ENCODE results near the gene CTPS2. TPM values are rescaled to one million over a fixed set of nuclear protein-coding genes. Genes with fewer than 3 reads are reported as not detected.

Gene CTPS2
- polyA plus RNA-seq, 4 donors, result 10.3 to 57.0 (median 29.9) TPM

DNA sequence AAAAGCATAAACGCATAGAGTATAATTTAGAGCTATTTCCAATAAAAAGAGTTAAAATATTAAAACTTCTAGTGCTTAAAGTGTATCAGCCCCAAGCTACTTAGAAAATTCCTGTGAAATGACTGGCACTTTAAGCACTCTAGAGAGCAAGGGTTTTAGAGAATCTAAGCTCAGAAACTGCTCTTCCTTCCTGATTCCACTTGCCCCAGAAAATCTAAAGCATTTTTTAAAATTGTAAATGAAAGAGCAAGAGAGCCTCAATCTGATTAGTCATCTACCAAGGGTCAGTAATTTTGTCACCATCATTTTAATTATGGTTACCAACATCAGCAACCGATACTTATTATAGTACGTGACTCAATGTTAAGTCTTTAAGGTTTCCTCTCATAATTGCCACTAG is 25.0 kb downstream of the CTPS2 start:
- Histone ChIP-seq H3K4me3 (ENCODE audit: low read depth in 1 of 3, low read length in 3 of 3) (no peak overlapping the region), H3K27me3 (ENCODE audit: control insufficient read depth in 3 of 3, insufficient read depth in 3 of 3, low read length in 3 of 3) (no peaks in the 10 kb centered on the region), H3K36me3 (ENCODE audit: control insufficient read depth in 3 of 3, insufficient read depth in 2 of 3, low read depth in 1 of 3, low read length in 3 of 3) (peaks cover 0 to 37% (median 2%) of the 10 kb centered on the region in 3 donors), H3K27ac (ENCODE audit: low read depth in 1 of 3, low read length in 2 of 3) (no peak overlapping the region), H3K9me3 (ENCODE audit: control insufficient read depth in 2 of 2, insufficient read depth in 1 of 2, low read depth in 1 of 2, low read length in 1 of 2) (no peaks in the 10 kb centered on the region), H3K4me1 (ENCODE audit: control insufficient read depth in 3 of 3, insufficient read depth in 2 of 3, low read depth in 1 of 3, low read length in 2 of 3) (no peaks in the 10 kb centered on the region)
- DNase-seq (no peak), FAIRE-seq (no peak)
- 89 to 97% (median 97%) methylated on average over 3 of the region's 3 CpGs for WGBS, 3 donors

- 88 to 93% (median 93%) methylated on average over 7 of the region's 7 CpGs for whole genome bisulfite sequencing, 3 donors
Measured at GRCh38 chrX:16683007-16683664, 29.3 kb downstream of the CTPS2 start.

DNA sequence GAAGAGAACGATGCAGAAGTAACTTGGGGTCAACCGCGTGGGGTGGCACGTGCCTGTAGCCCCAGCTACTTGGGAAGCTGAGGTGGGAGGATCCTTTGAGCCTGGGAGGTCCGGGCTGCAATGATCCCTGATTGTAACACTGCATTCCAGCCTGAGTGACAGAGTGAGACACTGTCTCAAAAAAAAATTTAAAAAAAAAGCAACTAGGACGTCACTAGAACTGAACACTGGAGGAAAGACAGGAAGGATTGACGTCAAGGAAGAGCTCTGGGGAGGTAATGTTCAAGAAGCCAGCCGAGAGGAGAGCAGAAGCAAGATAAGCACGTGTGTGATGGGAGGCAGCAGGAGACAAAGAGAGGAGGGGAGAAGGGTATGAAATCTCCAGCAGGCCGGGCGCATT is 33.8 kb downstream of the CTPS2 start:
- FAIRE-seq, result no peak
- 81 to 87% (median 85%) methylated on average over 9 to 11 of the region's 11 CpGs for WGBS, 3 donors

More at GRCh38 chrX:16683007-16683664, 29.3 kb downstream of the CTPS2 start:
- H3K27ac ChIP-seq (ENCODE audit: low read depth in 1 of 3, low read length in 2 of 3), result no peak overlapping the region
- H3K36me3 ChIP-seq (ENCODE audit: control insufficient read depth in 3 of 3, insufficient read depth in 2 of 3, low read depth in 1 of 3, low read length in 3 of 3), result peaks cover 2 to 44% (median 2%) of the 10 kb centered on the region in 3 donors
- H3K4me1 ChIP-seq (ENCODE audit: control insufficient read depth in 3 of 3, insufficient read depth in 2 of 3, low read depth in 1 of 3, low read length in 2 of 3), result no peaks in the 10 kb centered on the region
- no peaks in the 10 kb centered on the region for H3K9me3 ChIP-seq (ENCODE audit: control insufficient read depth in 2 of 2, insufficient read depth in 1 of 2, low read depth in 1 of 2, low read length in 1 of 2)
- H3K4me3 ChIP-seq (ENCODE audit: low read depth in 1 of 3, low read length in 3 of 3), result no peak overlapping the region
- FAIRE-seq, result no peak
- H3K27me3 ChIP-seq (ENCODE audit: control insufficient read depth in 3 of 3, insufficient read depth in 3 of 3, low read length in 3 of 3), result no peaks in the 10 kb centered on the region
- DNase-seq, result no peak

GRCh38 chrX:16671005-16671404 is 41.5 kb downstream of the CTPS2 start:
- Histone ChIP-seq H3K4me3 (ENCODE audit: low read depth in 1 of 3, low read length in 3 of 3) (no peak overlapping the region), H3K4me1 (ENCODE audit: control insufficient read depth in 3 of 3, insufficient read depth in 2 of 3, low read depth in 1 of 3, low read length in 2 of 3) (no peaks in the 10 kb centered on the region), H3K9me3 (ENCODE audit: control insufficient read depth in 2 of 2, insufficient read depth in 1 of 2, low read depth in 1 of 2, low read length in 1 of 2) (no peaks in the 10 kb centered on the region), H3K36me3 (ENCODE audit: control insufficient read depth in 3 of 3, insufficient read depth in 2 of 3, low read depth in 1 of 3, low read length in 3 of 3) (peaks cover 0 to 31% (median 2%) of the 10 kb centered on the region in 3 donors), H3K27me3 (ENCODE audit: control insufficient read depth in 3 of 3, insufficient read depth in 3 of 3, low read length in 3 of 3) (no peaks in the 10 kb centered on the region), H3K27ac (ENCODE audit: low read depth in 1 of 3, low read length in 2 of 3) (no peak overlapping the region)
- no peak for FAIRE-seq
- DNase-seq, result peak; percentile 30 to 39

More for the DNA sequence above, 33.8 kb downstream of the CTPS2 start:
- H3K4me1 ChIP-seq (ENCODE audit: control insufficient read depth in 3 of 3, insufficient read depth in 2 of 3, low read depth in 1 of 3, low read length in 2 of 3), result no peaks in the 10 kb centered on the region
- no peak for DNase-seq
- no peaks in the 10 kb centered on the region for H3K9me3 ChIP-seq (ENCODE audit: control insufficient read depth in 2 of 2, insufficient read depth in 1 of 2, low read depth in 1 of 2, low read length in 1 of 2)
- H3K27ac ChIP-seq (ENCODE audit: low read depth in 1 of 3, low read length in 2 of 3), result no peak overlapping the region
- peaks cover 0 to 33% (median 2%) of the 10 kb centered on the region in 3 donors for H3K36me3 ChIP-seq (ENCODE audit: control insufficient read depth in 3 of 3, insufficient read depth in 2 of 3, low read depth in 1 of 3, low read length in 3 of 3)
- no peaks in the 10 kb centered on the region for H3K27me3 ChIP-seq (ENCODE audit: control insufficient read depth in 3 of 3, insufficient read depth in 3 of 3, low read length in 3 of 3)
- H3K4me3 ChIP-seq (ENCODE audit: low read depth in 1 of 3, low read length in 3 of 3), result no peak overlapping the region

GRCh38 chrX:16666541-16666940 is 45.9 kb downstream of the CTPS2 start:
- no peak overlapping the region for H3K4me3 ChIP-seq (ENCODE audit: low read depth in 1 of 3, low read length in 3 of 3)
- no peak for DNase-seq
- peaks cover 0 to 23% (median 2%) of the 10 kb centered on the region in 3 donors for H3K36me3 ChIP-seq (ENCODE audit: control insufficient read depth in 3 of 3, insufficient read depth in 2 of 3, low read depth in 1 of 3, low read length in 3 of 3)
- no peaks in the 10 kb centered on the region for H3K27me3 ChIP-seq (ENCODE audit: control insufficient read depth in 3 of 3, insufficient read depth in 3 of 3, low read length in 3 of 3)
- WGBS, 3 donors, result 87 to 92% (median 90%) methylated on average over 4 of the region's 4 CpGs
- no peaks in the 10 kb centered on the region for H3K4me1 ChIP-seq (ENCODE audit: control insufficient read depth in 3 of 3, insufficient read depth in 2 of 3, low read depth in 1 of 3, low read length in 2 of 3)
- H3K9me3 ChIP-seq (ENCODE audit: control insufficient read depth in 2 of 2, insufficient read depth in 1 of 2, low read depth in 1 of 2, low read length in 1 of 2), result no peaks in the 10 kb centered on the region
- no peak for FAIRE-seq
- no peak overlapping the region for H3K27ac ChIP-seq (ENCODE audit: low read depth in 1 of 3, low read length in 2 of 3)

DNA sequence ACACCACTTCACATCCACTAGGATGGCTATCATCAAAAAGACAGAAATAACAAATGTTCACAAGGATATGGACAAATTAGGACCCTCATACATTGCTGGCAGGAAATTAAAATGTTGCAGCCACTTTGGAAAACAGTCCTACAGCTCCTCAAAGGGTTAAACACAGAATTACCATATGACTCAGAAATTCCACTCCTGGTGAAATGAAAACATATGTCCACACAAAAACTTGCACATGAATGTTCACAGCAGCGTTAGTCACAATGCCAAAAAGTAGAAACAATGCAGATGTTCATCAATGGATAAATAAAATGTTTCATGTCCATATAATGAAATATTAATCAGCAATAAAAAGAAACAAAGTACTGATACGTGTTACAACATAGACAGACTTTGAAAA is 47.4 kb downstream of the CTPS2 start:
- FAIRE-seq, result no peak

DNA sequence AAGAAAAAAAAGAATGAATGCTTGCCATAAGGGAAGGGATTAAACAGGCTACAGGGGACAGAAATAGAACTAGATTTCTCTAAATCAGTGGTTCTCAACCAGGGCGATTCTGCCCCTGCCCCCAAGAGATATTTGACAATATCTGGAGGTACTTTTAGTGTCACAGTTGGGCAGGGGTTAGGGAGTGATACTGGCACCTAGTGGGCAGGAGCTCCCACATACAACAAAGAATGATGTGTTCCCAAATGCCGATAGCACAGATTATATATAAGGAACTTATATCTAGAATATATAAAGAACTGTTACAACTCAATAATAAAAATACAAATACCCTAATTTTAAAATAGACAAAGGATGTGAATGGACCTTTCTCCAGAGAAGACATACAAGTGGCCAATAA is 47.8 kb downstream of the CTPS2 start:
- Histone ChIP-seq H3K36me3 (ENCODE audit: control insufficient read depth in 3 of 3, insufficient read depth in 2 of 3, low read depth in 1 of 3, low read length in 3 of 3) (peaks cover 0 to 21% (median 2%) of the 10 kb centered on the region in 3 donors), H3K4me1 (ENCODE audit: control insufficient read depth in 3 of 3, insufficient read depth in 2 of 3, low read depth in 1 of 3, low read length in 2 of 3) (no peaks in the 10 kb centered on the region), H3K27me3 (ENCODE audit: control insufficient read depth in 3 of 3, insufficient read depth in 3 of 3, low read length in 3 of 3) (no peaks in the 10 kb centered on the region), H3K27ac (ENCODE audit: low read depth in 1 of 3, low read length in 2 of 3) (no peak overlapping the region), H3K4me3 (ENCODE audit: low read depth in 1 of 3, low read length in 3 of 3) (no peak overlapping the region), H3K9me3 (ENCODE audit: control insufficient read depth in 2 of 2, insufficient read depth in 1 of 2, low read depth in 1 of 2, low read length in 1 of 2) (no peaks in the 10 kb centered on the region)
- FAIRE-seq, result no peak
- WGBS, 3 donors, result 80 to 84% (median 82%) methylated on average over 2 of the region's 2 CpGs
- no peak for DNase-seq

More for the DNA sequence above, 47.4 kb downstream of the CTPS2 start:
- Histone ChIP-seq H3K4me1 (ENCODE audit: control insufficient read depth in 3 of 3, insufficient read depth in 2 of 3, low read depth in 1 of 3, low read length in 2 of 3) (no peaks in the 10 kb centered on the region), H3K4me3 (ENCODE audit: low read depth in 1 of 3, low read length in 3 of 3) (no peak overlapping the region), H3K36me3 (ENCODE audit: control insufficient read depth in 3 of 3, insufficient read depth in 2 of 3, low read depth in 1 of 3, low read length in 3 of 3) (peaks cover 0 to 24% (median 2%) of the 10 kb centered on the region in 3 donors), H3K27me3 (ENCODE audit: control insufficient read depth in 3 of 3, insufficient read depth in 3 of 3, low read length in 3 of 3) (no peaks in the 10 kb centered on the region), H3K27ac (ENCODE audit: low read depth in 1 of 3, low read length in 2 of 3) (no peak overlapping the region), H3K9me3 (ENCODE audit: control insufficient read depth in 2 of 2, insufficient read depth in 1 of 2, low read depth in 1 of 2, low read length in 1 of 2) (no peaks in the 10 kb centered on the region)
- WGBS, 3 donors, result 45 to 54% (median 53%) methylated on average over 2 of the region's 2 CpGs
- no peak for DNase-seq

DNA sequence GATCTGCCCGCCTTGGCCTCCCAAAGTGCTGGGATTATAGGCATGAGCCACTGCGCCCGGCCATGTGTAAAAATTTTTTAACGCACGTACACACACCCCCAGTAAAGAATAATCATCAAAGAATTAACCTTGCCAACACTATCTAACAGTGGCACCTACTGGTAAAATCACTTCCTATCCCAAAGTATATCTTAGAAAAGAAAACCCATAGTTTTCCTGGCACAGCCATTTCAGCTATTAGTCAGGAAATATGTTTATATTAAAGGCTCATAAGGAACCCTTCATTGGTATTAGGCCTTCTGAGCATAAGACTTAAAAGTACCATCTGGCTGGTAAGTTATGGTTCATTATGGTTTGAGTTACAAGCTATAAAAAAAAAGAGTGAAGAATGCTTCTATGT is 48.4 kb downstream of the CTPS2 start:
- Histone ChIP-seq H3K9me3 (ENCODE audit: control insufficient read depth in 2 of 2, insufficient read depth in 1 of 2, low read depth in 1 of 2, low read length in 1 of 2) (no peaks in the 10 kb centered on the region), H3K27ac (ENCODE audit: low read depth in 1 of 3, low read length in 2 of 3) (no peak overlapping the region), H3K36me3 (ENCODE audit: control insufficient read depth in 3 of 3, insufficient read depth in 2 of 3, low read depth in 1 of 3, low read length in 3 of 3) (peaks cover 0 to 17% (median 2%) of the 10 kb centered on the region in 3 donors), H3K4me3 (ENCODE audit: low read depth in 1 of 3, low read length in 3 of 3) (no peak overlapping the region), H3K27me3 (ENCODE audit: control insufficient read depth in 3 of 3, insufficient read depth in 3 of 3, low read length in 3 of 3) (no peaks in the 10 kb centered on the region), H3K4me1 (ENCODE audit: control insufficient read depth in 3 of 3, insufficient read depth in 2 of 3, low read depth in 1 of 3, low read length in 2 of 3) (no peaks in the 10 kb centered on the region)
- WGBS, 3 donors, result 80 to 92% (median 86%) methylated on average over 5 of the region's 5 CpGs
- FAIRE-seq, result no peak
- no peak for DNase-seq

DNA sequence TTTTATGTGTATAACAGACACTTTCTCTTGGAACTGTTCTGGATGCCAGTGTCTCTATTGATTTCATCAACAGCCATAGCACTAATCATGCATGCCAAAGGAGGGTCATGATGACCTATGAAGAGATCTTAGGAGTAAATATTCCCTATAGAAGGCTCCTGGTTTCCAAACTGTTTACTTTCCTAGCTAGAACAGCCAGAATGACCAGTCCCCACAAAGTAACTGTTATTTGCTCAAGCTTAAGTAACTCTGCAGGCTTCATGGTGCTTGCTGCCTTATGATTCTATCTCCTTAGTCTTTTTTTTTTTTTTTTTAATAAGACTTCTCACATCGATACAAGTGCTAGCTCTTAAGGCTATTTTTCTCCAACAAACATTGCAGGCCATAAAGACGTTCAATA is 50.1 kb downstream of the CTPS2 start:
- H3K27ac ChIP-seq (ENCODE audit: low read depth in 1 of 3, low read length in 2 of 3), result no peak overlapping the region
- H3K36me3 ChIP-seq (ENCODE audit: control insufficient read depth in 3 of 3, insufficient read depth in 2 of 3, low read depth in 1 of 3, low read length in 3 of 3), result peaks cover 0 to 12% (median 0%) of the 10 kb centered on the region in 3 donors
- FAIRE-seq, result no peak
- no peak overlapping the region for H3K4me3 ChIP-seq (ENCODE audit: low read depth in 1 of 3, low read length in 3 of 3)
- no peaks in the 10 kb centered on the region for H3K27me3 ChIP-seq (ENCODE audit: control insufficient read depth in 3 of 3, insufficient read depth in 3 of 3, low read length in 3 of 3)
- 18 to 61% (median 25%) methylated on average over 2 of the region's 2 CpGs for WGBS, 3 donors
- DNase-seq, result no peak
- H3K4me1 ChIP-seq (ENCODE audit: control insufficient read depth in 3 of 3, insufficient read depth in 2 of 3, low read depth in 1 of 3, low read length in 2 of 3), result no peaks in the 10 kb centered on the region
- no peaks in the 10 kb centered on the region for H3K9me3 ChIP-seq (ENCODE audit: control insufficient read depth in 2 of 2, insufficient read depth in 1 of 2, low read depth in 1 of 2, low read length in 1 of 2)

All from small intestine (tissue), 7 donors.